Endodermal cell (in vitro differentiated cells): ENCODE results near the gene CDSN. TPM values are rescaled to one million over a fixed set of nuclear protein-coding genes. Genes with fewer than 3 reads are reported as not detected.

Experiments used
- DNase-seq: peaks from one replicate; pipeline ENCODE4 v3.0.0-alpha.2; 2017
- H3K27ac ChIP-seq: 2 replicates; pipeline ENCODE4 v1.5.1; 2013; ENCODE audit warnings: mild to moderate bottlenecking, low read depth, low read length, moderate library complexity
- H3K27me3 ChIP-seq: 2 replicates; pipeline ENCODE4 v1.6.1; 2013; ENCODE audit warnings: mild to moderate bottlenecking, low read length, moderate library complexity; ENCODE audit not compliant: insufficient read depth, control insufficient read depth, poor library complexity, severe bottlenecking
- H3K36me3 ChIP-seq: 2 replicates; pipeline ENCODE4 v1.7.0; 2013; ENCODE audit warnings: mild to moderate bottlenecking, low read length, moderate library complexity; ENCODE audit not compliant: control insufficient read depth, insufficient read depth
- H3K4me1 ChIP-seq: one replicate; pipeline ENCODE4 v1.7.0; 2013; ENCODE audit warnings: low read length; ENCODE audit not compliant: control insufficient read depth, insufficient read depth
- H3K4me3 ChIP-seq: 2 replicates; pipeline ENCODE4 v1.5.1; 2013; ENCODE audit warnings: mild to moderate bottlenecking, low read length, moderate library complexity
- H3K9ac ChIP-seq: 2 replicates; pipeline ENCODE4 v1.6.1; 2013; ENCODE audit warnings: mild to moderate bottlenecking, low read length, moderate library complexity; ENCODE audit not compliant: poor library complexity, severe bottlenecking; ENCODE audit errors: extremely low read depth
- H3K9me3 ChIP-seq: 2 replicates; pipeline ENCODE4 v1.6.1; 2013; ENCODE audit warnings: mild to moderate bottlenecking, low read length, moderate library complexity; ENCODE audit not compliant: control insufficient read depth
- H3K27ac Mint-ChIP-seq: 2 replicates; pipeline ENCODE4 v1.8.0; 2020; ENCODE audit warnings: mixed read lengths
- H3K27me3 Mint-ChIP-seq: 2 replicates; pipeline ENCODE4 v1.8.0; 2021; ENCODE audit warnings: mild to moderate bottlenecking, mixed read lengths; ENCODE audit not compliant: insufficient read depth
- H3K36me3 Mint-ChIP-seq: 2 replicates; pipeline ENCODE4 v1.8.0; 2020; ENCODE audit warnings: low read depth, mixed read lengths
- H3K4me1 Mint-ChIP-seq: 2 replicates; pipeline ENCODE4 v1.8.0; 2020; ENCODE audit warnings: mixed read lengths
- H3K4me3 Mint-ChIP-seq: 2 replicates; pipeline ENCODE4 v1.8.0; 2020; ENCODE audit warnings: mild to moderate bottlenecking, moderate library complexity, mixed read lengths
- H3K9me3 Mint-ChIP-seq: 2 replicates; pipeline ENCODE4 v1.8.0; 2020; ENCODE audit warnings: mild to moderate bottlenecking, mixed read lengths
- CTCF ChIP-seq: fragments of 200-600 bp; sonication (generic); conservative IDR thresholded peaks from 2 replicates; pipeline ENCODE4 v1.5.0; 2021; ENCODE audit warnings: antibody characterized with exemption, mild to moderate bottlenecking
- WGBS, 2 experiments: methylation state at CpG; one replicate each; pipeline versions ENCODE4 v1.1.5 to v1.1.7; 2013; ENCODE audit warnings: missing lambda C conversion rate in 2 of 2, mixed read lengths in 1 of 2; ENCODE audit not compliant: insufficient coverage in 1 of 2, insufficient read length in 1 of 2; 5-methylcytosine and 5-hydroxymethylcytosine counted together
- total RNA-seq, 2 donors: library from RNA; stranded (reverse); fragmentation: NEBNext Ultra II Directional in 1 of 2; extraction: Animal tissue kit (Norgen Biotek cat#: 25700) in 1 of 2; gene quantifications; 2 replicates in 1 of 2; 3 replicates in 1 of 2; pipeline ENCODE4 v1.2.1, GENCODE V29; 2021

CDSN gene
- total RNA-seq, 2 donors from 2014 or later, result not detected

- H3K27ac ChIP-seq, result no peak overlapping the region
- no peak overlapping the region for H3K27ac Mint-ChIP-seq
- H3K36me3 ChIP-seq, result no peaks in the 10 kb centered on the region
- H3K4me1 ChIP-seq, result peaks cover 11% of the 10 kb centered on the region
- WGBS, 2 experiments, result 80 to 83% methylated on average over 5 to 6 of the region's 6 CpGs
- H3K9ac ChIP-seq, result no peak overlapping the region
- H3K4me3 ChIP-seq, result no peak overlapping the region
- TF ChIP-seq CTCF, result no peak
- DNase-seq, result no peak
- peaks cover 2% of the 10 kb centered on the region for H3K27me3 Mint-ChIP-seq
- H3K27me3 ChIP-seq, result no peaks in the 10 kb centered on the region
- no peaks in the 10 kb centered on the region for H3K36me3 Mint-ChIP-seq
- H3K9me3 ChIP-seq, result no peaks in the 10 kb centered on the region
- peaks cover 30% of the 10 kb centered on the region for H3K4me1 Mint-ChIP-seq
- H3K9me3 Mint-ChIP-seq, result no peaks in the 10 kb centered on the region
- H3K4me3 Mint-ChIP-seq, result no peak overlapping the region
Measured at GRCh38 chr6:31132806-31133205, 12.6 kb upstream of the CDSN start.

DNA sequence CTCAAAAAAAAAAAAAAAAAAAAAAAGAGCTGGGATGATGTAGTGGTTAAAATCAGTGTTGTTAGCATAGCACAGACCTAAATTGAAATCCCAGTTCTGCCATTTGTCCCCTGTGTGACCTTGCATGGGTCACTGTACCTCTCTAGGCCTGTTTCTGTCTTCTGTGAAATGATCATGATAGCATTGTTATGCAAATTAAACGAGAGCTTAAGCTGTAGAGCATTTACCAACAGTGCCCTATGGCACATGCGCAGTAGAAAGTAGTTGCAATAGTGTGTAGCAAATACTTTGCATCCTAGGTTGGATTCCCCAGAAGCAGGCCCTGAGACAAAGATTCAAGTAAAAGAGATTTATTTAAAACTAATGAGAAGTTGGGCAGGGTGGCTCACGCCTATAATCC is 11.3 kb upstream of the CDSN start:
- no peak for DNase-seq
- WGBS, 2 experiments, result 82 to 89% methylated on average over 3 of the region's 3 CpGs
- no peaks in the 10 kb centered on the region for H3K27me3 Mint-ChIP-seq
- Histone ChIP-seq H3K9me3 (no peaks in the 10 kb centered on the region), H3K4me1 (peaks cover 19% of the 10 kb centered on the region), H3K27me3 (no peaks in the 10 kb centered on the region), H3K36me3 (no peaks in the 10 kb centered on the region), H3K27ac (no peak overlapping the region), H3K9ac (no peak overlapping the region), H3K4me3 (no peak overlapping the region)
- TF ChIP-seq CTCF, result no peak
- H3K4me1 Mint-ChIP-seq, result peaks cover 36% of the 10 kb centered on the region
- no peaks in the 10 kb centered on the region for H3K36me3 Mint-ChIP-seq
- no peak overlapping the region for H3K4me3 Mint-ChIP-seq
- no peak overlapping the region for H3K27ac Mint-ChIP-seq
- H3K9me3 Mint-ChIP-seq, result no peaks in the 10 kb centered on the region

DNA sequence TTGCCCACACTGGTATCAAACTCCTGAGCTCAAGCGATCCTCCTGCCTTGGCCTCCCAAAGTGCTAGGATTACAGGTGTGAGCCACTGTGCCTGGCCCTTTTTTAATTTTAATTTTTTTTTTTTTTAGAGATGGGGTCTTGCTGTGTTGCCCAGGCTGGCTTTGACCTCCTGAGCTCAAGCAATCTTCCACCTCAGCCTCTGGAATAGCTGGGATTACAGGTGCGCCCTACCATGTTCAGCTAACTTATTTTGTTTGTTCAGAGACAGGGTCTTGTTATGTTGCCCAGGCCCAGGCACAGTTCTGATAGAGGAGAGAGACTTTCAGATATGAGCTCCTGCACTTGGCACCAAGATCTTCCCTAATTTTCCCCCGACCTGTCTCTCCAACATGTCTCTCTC is 10.5 kb upstream of the CDSN start:
- 79 to 93% methylated on average over 3 of the region's 3 CpGs for WGBS, 2 experiments
- no peaks in the 10 kb centered on the region for H3K9me3 Mint-ChIP-seq
- no peaks in the 10 kb centered on the region for H3K36me3 ChIP-seq
- H3K4me3 Mint-ChIP-seq, result no peak overlapping the region
- no peak overlapping the region for H3K4me3 ChIP-seq
- H3K27me3 ChIP-seq, result no peaks in the 10 kb centered on the region
- no peak for TF ChIP-seq CTCF
- no peak overlapping the region for H3K27ac Mint-ChIP-seq
- no peak for DNase-seq
- no peak overlapping the region for H3K9ac ChIP-seq
- H3K27ac ChIP-seq, result no peak overlapping the region
- peaks cover 19% of the 10 kb centered on the region for H3K4me1 ChIP-seq
- no peaks in the 10 kb centered on the region for H3K27me3 Mint-ChIP-seq
- no peaks in the 10 kb centered on the region for H3K36me3 Mint-ChIP-seq
- peaks cover 39% of the 10 kb centered on the region for H3K4me1 Mint-ChIP-seq
- H3K9me3 ChIP-seq, result no peaks in the 10 kb centered on the region
